ENCODE data around the gene CAMLG.

- TF ChIP-seq CTCF (optimal IDR thresholded peaks at IDR 0.05 in 1 of 3, IDR thresholded peaks at IDR 0.05 in 1 of 3, conservative IDR thresholded peaks at IDR 0.05 in 1 of 3; ENCODE audit: extremely low read depth in 1 of 3, insufficient read depth in 2 of 3, low read length in 3 of 3) (no peak), EZH2 (IDR thresholded peaks at IDR 0.05; ENCODE audit: low read length) (no peak)
Observed at GRCh38 chr5:134749415-134749814, 11.1 kb downstream of the CAMLG start.
